NCI-H510A treated with DMSO at 0.1 percent for 48 hours (cell line): ENCODE measurements around the gene ASB2.

Experiments used
- DNase-seq: peaks from one replicate; lab custom pipeline; 2025; lab: John Stamatoyannopoulos, UW

Gene ASB2

DNA sequence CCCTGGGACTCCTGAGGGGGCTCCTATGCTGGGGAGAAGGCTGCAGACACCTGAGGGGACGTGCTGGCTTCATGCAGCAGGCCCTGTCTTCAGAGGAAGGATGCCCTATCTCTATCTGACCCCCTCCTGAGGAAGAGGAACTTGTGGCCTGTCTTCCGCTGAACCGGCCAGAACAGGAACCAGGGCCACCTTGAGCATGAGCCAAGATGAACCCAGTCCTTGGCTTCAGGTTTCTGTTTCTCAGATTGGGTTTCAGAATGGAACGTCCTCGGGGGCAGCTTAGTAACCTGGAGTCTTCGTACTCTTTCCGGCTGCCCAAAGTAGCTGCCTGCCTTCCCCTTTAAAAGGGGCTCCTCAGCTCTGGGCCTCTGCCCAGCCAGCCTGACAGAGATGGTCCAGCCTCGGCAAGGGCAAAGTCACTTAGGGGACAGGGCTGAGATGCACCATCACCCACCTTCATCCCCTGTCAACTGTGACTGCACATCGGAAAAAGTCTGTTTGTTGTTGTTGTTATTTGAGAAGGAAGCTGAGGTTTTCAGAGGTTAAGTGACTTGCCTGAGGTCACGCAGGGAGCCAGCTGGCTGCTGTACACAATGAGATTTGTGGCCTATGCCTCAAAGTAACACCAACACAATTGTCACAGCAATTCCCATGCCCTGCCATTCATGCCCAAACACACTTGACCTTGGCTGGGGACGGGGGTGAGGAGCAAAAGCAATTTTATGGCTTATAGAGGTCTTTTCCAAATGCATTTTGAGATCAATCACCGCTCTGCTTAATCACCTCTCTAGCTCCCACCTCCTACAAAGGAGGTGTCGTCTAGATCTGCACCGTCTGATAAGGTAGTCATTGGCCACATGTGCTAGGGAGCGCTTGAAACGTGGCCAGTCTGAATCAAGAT, 13.4 kb downstream of the ASB2 start:
- no peak for DNase-seq

- no peak for DNase-seq
These were observed 14.8 kb downstream of the ASB2 start for GRCh38 chr14:93961620-93962019.

- no peak for DNase-seq
These were observed 15.5 kb downstream of the ASB2 start for GRCh38 chr14:93960774-93961438.

DNA sequence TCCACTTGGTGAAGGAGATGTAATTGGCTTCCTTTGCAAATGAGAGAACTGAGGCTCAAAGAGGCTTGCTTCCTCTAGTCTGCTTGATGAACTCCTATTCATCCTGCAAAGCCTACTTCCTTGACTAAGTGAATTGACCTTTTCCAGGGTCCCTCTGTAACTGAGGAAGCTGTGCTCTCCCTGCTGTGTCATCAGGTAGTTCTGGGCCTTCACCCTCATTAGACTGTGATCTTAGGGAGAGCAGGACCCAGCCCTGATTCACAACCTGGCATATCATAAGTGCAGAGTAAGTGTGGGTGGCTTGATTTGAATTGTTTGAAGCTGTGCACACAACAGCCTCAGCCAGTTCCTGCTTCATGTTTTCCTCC, 16.3 kb downstream of the ASB2 start:
- no peak for DNase-seq

DNA sequence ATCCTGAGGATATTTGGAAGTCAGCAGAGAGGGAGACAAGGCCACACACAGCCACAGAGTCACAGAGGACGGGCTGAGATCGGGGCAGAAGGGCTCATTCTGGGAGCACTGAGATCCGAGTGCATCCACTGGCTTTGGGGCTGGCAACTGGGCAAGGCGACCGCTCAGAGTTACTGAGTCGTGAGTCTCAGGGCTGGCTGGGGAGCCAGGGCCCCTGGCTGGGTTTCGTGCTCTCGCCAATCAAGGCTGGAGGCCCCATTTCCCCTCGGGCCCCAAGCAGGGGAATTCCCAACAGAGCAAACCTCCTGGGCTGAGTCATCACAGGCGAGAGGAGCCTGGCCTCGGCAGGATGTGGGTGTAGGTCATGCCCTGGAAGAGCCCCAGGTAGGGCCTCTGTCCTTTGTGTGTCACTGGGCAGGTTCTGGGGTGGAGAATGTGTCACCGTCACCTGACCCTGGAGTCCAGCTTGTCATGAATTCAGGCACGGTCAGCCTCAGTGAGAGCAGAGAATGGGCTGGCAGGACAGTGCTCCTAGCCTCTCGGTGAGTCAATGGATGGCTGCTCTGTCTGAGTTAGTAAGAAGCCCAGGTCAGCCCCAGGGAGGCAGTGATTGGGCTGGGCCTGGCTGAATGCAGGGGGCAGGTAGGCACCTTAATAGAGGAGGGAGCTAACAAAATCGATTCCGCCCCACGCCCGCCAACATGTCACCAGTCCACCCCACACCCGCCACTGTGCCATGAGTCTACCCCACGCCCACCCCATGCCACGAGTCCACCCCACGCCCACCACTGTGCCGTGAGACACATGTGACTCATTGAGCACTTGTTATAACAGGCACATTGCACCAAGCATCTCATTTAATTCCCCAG, 16.9 kb downstream of the ASB2 start:
- no peak for DNase-seq

GRCh38 chr14:93958567-93959238, 17.7 kb downstream of the ASB2 start:
- DNase-seq, result no peak

GRCh38 chr14:93957751-93958566, 18.4 kb downstream of the ASB2 start:
- DNase-seq, result no peak

GRCh38 chr14:93957333-93957710, 19.0 kb downstream of the ASB2 start:
- no peak for DNase-seq

GRCh38 chr14:93956514-93957332, 19.6 kb downstream of the ASB2 start:
- no peak for DNase-seq

GRCh38 chr14:93955850-93956481, 20.4 kb downstream of the ASB2 start:
- DNase-seq, result no peak

- no peak for DNase-seq
These were observed 21.2 kb downstream of the ASB2 start for GRCh38 chr14:93954900-93955849.

GRCh38 chr14:93954516-93954830, 21.9 kb downstream of the ASB2 start:
- DNase-seq, result no peak

GRCh38 chr14:93953739-93954515, 22.4 kb downstream of the ASB2 start:
- no peak for DNase-seq

DNA sequence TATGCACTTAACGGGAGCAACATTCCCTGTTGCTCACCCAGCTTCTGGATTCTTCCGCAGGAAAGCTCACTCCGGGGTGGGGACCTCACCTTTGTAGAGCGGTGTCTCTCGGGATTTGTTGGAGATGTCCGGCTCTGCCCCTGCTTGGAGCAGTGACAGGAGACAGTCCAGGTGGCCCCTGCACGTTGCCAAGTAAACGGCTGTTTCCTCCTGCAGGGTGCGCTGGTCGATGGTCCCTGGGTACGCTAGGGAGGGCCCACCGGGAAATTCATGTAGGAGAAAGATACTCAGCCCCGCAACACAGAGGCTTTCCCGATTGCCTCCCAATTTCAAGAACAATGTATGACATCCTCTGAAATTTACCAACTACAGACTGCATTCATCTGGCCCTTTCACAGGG, 23.1 kb downstream of the ASB2 start:
- no peak for DNase-seq

- no peak for DNase-seq
These were observed 23.5 kb downstream of the ASB2 start for GRCh38 chr14:93952829-93953228.

- no peak for DNase-seq
These were observed 24.5 kb downstream of the ASB2 start for GRCh38 chr14:93951635-93952540.
